ENCODE data around the gene PHRF1.

Gene PHRF1

DNA sequence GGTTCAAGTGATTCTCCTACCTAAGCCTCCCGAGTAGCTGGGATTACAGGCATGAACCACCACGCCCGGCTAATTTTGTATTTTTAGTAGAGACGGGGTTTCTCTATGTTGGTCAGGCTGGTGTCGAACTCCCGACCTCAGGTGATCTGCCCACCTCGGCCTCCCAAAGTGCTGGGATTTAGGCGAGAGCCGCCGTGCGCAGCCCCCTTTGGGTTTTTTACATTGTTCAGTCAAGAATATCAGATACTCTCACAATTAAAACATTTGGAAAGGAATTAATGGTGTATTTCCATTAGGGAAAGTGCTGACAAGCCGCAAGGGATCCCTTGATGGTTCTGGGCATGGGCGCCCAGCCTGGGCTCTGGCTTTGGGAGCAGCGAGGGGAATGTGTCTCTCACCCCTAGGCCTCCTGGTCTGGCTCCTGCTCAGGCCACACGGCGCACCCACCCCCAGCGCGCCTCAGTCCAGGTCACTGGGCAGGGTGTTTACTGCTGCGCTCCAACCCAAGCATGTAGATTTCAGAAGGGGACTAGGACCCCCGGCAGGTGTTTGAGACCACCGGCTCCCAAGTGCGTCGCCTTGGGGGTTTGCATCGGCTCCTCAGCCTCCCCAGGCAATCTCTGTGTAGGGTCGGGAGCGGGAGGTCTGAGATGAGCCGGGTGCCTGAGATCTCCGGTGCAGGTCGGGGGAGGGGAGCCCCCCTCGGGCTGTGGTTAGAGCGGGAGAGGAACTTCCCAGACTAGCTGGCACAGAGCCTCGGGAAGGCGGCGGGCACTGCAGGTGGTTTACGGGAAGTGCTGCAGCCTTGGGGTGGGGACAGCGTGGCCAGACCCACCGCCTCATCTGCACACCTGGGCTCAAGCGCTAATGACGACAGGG is 40.3 kb downstream of the PHRF1 start:
- no peak for DNase-seq (ENCODE audit: low spot score)

DNA sequence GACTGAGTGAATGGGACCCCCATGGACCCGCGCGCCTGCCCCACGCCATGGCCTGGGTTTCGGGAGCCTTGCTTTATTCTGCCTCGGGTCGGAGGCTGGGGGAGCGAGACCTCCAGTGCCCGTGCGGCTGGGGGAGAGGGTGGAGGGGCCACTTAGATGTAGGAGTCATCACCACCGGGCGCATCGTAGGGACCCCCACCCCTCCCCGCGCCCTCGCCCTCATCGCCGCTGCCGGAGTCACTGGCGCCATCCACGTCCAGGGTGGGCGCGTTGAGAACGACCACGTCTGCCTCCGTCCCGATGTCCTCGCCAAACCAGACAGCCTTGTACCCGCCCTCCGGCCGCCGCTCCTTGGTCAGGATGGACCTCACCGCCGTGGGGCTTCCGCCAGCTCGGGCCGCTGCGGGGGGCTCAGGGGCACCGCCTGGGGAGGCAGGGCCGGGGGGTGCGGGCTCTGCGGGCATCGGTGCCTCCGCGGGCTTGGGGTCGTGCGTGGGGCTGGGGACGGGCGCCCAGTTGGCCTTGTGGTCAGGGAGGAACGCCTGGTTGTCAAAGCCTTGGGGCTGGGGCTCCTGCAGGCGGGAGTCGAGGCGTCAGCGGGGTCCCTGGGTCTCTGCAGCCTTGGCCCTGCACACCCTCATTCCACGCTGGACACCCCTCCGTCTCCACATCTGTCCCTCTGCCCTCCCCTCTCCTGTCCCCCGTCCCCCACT is 41.1 kb downstream of the PHRF1 start:
- no peak for DNase-seq (ENCODE audit: low spot score)

DNA sequence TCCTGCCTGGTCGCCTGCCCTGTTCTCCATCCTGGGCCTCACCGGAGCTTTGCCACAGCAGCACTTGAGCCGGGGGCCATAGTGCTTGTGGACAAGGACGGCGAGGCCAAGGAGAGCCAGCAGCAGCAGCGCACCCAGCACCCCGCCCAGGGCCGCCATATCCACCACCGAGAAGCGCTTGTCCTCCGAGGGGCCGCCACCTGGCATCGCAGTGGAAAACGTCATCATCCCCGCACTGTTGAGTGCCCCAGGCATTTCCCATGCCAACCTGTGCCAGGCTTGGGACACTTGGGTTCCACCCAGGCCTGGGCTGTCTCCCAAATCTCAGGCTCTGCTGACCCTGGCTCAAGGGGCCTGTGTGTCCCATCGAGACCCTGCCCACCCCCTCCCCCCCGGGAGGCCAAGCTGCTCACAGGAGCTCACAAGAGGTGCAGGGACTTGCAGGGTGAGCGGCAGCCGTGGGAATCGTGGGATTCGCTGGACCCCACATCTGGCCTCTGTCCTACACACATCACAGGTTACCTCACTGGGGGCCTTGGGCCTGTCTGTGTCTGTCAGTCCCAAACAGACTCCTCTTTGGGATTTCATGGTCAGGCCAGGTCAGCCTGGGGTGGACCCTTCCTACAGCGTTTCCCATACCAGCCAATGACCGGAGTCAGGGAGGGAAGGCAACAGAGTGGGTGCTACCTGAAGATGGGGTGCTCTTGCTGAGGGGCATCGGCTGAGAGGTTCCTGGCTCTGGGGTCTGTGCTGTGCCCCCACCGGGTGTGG is 41.8 kb downstream of the PHRF1 start:
- DNase-seq (ENCODE audit: low spot score) = no peak

DNA sequence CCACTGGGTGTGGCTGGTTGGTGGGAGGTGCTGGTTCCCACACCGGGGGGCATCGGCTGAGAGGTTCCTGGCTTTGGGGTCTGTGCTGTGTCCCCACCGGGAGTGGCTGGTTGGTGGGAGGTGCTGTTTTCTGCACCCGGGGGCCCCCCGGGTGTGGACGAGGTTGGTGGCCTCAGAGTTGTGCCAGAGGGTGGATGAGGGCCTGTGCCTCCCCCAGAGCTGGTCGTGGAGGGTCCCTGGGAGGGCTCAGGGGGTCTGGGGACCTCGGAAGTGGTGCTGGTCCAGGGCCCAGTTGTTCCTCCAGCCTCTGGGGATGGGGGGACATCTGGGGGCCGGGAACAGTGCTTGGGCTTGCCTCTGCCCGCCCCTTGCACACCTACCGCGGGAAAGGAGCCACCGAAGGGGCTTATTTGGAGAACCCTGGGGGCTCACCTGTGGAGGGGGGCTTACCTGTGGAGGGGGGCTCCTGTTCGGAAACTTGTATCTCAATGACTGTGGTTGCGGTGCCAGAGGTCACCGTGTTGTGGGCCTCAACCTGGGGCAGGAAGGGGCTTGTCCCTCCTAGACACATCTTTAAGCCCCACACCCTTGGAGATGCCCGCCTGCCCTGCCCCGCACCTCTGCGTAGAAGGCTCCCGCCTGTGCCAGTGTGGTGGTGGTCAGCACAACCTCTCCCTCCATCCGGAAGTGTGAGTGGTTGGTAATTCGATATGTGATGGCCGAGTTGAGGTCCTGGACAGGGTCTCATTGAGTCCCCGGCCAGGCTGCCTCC is 42.8 kb downstream of the PHRF1 start:
- no peak for DNase-seq (ENCODE audit: low spot score)

DNA sequence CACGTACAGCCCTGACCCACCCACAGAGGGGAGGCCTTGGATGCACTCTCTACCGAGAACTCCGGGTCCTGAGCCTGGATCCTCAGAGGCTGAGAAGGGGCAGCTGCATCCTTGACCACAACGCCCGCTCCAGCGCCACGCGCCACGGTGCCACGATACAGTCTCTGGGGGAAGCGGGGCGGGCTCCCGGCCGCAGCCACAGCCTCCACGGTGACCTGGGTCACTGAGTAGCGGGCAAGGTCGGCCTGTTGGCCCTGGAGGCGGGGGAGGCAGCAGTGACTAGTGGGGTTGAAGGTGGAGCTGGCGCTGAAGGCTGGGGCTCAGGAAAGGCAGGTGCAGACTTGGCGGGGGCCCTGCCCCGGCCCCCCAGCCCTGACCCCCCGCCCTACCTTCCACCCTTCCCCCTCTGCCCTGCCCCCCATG is 43.4 kb downstream of the PHRF1 start:
- no peak for DNase-seq (ENCODE audit: low spot score)

DNA sequence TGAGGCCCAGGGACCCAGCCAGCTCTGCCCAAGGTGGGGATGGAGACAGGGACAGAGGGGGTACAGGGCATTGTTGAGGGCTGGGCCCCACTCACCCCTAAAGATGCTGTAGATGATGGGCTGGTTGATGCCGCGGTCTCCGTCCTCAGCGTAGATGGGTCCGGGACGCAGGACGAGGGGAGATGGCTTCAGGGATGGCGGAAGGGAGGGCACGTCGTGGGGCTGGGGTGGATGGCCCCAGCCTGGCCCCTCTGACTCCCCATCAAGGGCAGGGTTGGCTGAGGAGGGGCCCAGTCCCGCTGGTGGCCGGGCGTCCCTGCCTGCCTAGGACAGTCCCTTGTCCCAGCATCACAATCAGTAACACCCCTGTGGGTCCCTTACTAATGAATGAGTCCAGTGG is 43.9 kb downstream of the PHRF1 start:
- no peak for DNase-seq (ENCODE audit: low spot score)

DNA sequence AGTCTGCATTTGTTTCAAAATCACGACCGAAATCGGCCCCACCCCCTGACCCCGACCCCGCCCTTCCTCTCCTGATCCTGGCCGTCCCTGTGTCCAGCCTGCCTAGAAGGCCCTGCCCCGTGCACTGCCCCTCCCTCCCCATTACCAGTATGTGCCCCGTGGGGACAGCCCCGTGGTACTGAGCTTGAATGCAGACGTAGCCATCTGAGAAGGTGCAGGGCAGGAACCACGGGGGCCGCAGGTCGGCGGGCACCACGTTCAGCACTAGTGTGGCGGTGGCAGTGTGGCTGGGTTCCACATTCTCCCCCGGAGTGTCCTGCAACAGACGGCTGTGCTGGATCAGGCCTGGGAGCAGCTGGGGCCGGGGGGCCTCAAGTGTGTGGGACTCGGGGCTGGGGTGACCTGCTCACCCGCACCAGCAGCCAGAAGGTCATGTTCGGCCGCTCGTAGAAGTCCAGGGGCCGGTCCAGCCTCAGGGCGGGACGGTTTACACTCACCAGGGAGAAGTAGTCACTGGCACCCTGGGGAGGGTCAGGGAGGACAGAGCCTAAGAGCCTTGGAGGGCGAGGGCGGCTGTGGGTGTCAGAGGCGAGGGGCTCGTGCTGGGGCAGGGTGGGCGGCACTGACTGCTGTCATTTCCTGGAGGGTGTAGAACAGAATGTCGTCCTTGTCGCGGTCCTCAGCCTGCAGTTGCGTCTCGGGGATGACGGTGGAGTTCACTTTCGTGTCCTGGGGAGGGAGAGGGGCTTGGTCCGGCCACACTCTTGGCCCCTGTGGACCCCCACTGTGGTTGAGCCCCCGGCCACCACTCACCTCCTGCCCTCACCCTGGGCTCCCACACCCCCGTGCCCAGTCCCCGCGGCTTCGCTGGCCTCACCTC is 44.9 kb downstream of the PHRF1 start:
- no peak for DNase-seq (ENCODE audit: low spot score)

DNA sequence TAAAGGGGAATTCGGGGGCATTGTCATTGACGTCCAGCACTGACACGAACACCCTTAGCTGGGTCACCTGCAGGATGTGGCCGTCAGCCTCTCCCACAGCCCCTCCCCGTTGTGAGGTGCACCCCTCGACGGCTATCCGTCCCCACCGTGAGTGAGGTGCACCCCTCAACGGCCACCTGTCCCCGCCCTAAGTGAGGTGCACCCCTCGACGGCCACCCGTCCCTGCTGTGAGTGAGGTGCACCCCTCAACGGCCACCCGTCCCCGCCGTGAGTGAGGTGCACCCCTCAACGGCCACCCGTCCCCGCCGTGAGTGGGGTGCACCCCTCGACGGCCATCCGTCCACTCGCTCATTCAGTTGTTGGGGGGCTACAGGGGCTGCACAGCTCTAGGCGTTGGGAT is 45.6 kb downstream of the PHRF1 start:
- DNase-seq (ENCODE audit: low spot score) = no peak

DNA sequence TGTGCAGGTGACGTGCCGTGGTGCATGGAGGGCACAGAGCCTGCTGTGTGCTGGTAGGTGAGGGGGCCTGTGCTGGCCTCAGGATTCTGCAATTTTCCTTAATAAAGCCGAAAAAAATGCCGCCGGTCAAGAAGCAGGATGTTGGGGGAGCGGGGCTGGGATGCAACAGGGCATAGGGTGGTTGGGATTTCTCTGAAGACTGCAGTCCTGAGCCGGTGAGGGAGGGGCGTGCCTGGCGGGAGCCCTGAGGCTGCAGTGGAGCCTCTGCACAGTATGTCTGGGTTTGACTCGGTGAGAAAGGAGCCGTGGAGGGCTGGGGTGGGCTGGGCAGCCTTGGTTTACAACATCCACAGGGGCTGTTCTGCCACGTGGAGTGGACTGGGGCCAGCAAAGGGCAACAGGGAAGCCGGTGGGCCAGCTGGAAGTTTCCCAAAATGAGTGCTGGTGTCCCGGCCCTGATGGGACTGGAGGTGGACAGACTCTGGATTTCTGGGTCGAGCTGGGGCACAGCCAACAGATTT is 47.1 kb downstream of the PHRF1 start:
- no peak for DNase-seq (ENCODE audit: low spot score)

DNA sequence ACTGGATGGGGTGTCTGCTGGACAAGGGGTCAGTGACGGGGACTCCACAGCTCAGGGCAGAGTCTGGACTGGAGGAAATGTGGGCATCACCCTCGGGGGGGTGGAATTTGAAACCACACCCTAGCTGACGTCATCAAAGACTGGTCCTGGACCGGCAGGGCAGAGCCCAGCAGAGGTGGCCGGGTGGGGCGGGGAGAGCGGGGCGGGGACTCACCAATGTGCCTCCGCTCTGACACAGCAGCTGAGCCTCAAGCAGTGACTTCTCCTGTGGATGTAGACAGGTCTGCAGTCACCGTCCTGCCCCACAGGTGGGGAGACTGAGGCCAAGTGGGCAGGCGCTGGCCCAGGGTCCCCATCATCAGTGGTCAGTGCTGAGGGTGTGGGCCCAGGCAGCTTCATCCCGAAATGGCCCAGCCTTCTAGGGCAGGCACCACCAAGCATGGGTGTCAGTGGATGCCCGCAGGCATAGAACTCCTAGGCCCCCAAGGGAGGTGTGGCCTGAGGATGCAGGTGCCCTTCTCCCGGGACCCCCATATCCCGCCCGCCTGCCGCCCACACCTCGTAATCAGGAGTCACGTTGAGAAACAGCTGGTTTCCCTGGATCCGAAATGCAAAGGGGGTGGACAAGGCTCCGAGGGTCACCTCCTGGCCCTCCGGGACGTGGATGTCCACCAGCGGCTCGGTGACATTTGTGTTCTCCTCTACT is 47.9 kb downstream of the PHRF1 start:
- DNase-seq (ENCODE audit: low spot score) = no peak

DNA sequence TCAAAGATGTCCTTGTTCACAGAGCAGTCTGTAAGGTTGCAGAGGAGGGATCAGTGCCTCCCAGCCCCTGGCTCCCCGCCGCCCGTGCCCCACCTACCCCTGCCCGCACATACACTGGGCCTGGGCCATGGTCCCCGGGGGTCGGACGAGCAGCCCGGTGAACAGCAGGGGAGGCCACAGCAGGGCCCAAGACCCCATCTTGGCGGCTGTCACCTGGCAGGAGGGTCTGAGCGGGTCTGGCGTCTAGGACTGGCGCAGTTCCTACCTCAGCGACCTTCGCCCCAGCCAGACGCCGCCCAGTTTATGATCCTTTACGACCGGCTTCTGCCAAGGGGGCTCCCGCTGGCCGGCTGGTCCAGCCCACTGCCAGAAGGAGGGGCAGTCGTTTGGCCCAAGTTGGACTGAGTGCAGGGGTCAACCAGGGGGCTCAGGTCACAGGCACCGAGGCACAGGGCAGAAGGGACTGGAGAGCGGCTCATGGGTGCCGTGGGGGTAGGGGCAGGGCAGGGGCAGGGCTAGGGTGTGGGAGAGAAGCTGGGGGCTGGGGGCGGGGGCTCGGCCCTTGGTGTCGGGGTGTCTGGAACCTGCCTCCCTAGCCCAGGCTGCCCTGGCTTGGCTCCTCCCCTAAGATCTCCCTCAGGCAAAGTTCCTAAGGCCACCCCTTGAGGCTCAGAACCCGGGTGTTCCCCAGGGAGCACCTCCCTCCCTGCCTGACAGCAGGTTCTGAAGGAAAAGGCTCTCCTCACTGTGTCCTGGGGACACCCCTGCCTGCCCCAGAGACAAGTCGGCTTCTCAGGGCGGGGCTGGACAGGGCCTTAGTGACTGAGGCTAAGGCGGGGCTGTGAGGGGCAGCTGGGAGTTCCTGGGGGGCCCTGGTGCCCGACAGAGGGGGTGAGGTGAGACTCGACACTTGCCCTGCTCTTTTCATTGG is 48.7 kb downstream of the PHRF1 start, which contains the start of gene CDHR5:
CDHR5 (minus strand) TSS at position 251 of the 931 bp plus-strand sequence; CDS start at position 198, 53 bp downstream.
- DNase-seq (ENCODE audit: low spot score) = no peak

DNA sequence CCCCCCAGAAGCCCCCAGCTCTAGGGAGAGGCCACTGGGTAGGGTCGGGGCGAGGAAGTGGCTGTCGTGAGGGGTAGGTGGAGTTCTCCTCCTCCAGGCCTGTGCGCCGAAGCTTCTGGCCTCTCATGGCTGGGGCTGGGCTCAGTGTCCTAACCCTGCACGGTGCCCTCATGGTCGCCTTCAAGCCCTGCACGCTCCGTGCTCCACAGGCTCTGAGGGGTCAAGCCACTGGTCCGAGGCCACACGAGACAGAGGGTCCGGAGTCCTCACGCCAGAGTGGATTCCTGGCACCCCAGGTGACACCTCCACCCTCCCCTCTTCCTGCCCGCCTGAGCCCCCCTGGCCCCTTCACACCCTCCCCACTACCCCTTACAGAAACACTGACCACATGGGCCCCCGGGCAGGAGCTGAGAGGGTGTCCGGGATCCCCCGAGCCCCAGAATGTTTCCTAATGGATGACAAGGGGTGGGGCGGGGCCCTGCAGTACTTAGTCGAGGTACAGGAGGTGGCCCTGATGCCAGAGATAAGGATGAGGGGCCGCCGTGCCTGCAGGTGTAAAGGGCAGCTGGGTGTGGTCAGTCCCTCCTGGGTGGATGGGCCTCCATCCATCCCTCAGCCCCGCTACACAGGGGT is 49.5 kb downstream of the PHRF1 start:
- DNase-seq (ENCODE audit: low spot score) = no peak

DNA sequence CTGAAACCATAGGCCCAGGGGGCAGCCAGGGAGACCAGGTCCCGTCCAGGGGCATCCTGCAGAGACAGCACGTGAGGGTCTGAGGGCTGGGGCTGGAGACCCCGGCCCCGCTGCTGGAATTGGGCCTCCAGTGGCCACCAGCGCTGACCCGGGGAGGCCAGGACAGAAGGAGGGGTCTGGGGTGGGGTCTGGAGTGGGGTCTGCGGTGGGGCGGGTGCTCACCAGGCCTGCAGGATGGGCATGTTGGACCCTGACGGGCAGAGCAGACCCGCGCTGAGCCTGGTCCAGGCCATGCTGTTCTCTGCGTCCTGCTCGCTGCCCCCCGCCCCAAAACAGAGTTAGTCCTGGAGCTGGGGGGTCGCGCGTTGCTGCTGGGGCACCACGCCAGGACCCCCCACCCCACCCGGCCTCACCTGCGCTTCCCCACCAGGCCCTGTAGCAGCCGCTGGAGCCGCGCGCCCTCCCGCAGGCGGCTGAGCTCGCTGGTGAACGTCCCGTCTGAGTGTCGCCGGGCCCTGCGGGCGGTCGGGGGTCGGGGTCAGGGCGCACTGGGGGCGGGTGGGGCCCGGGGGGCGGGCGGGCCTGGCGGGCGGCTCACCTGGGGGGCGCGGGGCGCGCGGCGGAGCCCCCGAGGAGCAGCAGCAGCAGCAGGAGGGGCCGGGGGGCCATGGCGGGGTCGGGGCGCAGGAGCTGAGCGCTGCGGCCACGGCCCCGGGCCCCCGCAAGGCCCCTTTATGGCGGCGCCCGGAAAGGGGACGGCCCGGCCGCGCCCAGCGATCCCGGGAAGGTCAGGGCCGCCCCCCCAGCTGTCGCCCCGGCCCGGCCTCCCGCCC is 50.4 kb downstream of the PHRF1 start, which contains the start of gene SCT:
SCT (minus strand) TSS at position 707 of the 833 bp plus-strand sequence; CDS start at position 669, 38 bp downstream.
- no peak for DNase-seq (ENCODE audit: low spot score)

DNA sequence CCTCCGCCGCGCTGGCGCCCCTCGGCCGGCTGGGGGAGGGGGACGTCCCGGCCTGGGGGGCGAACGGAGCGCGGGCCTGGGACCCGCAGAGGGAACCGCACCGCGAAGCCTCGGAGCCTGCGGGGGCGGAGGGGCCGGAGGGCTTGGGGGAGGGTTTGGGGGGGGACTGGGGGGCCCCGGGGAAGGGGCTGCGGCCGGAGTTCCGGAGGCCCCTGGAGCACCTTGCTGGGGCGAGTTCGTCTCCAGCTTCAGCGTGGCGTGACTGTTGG is 51.0 kb downstream of the PHRF1 start:
- DNase-seq (ENCODE audit: low spot score) = no peak

DNA sequence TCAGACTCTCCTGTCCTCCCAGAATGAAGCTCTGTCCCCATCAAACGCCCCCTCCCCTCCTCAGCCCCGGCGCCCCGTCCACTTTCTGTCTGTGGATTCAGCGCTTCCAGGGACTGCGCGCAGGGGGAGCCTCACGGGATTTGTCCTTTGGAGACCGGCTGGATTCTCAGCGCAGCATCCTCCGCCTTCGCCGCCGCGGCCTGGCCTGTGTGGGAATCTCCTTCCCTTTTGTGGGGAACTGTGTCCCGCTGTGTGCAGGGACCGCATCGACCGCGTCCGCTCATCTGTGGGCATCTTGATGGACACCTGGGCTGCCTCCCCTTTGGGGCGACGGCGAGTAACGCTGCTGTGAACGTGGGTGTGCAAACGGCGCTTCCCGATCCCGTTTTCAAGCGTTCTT is 51.8 kb downstream of the PHRF1 start:
- DNase-seq (ENCODE audit: low spot score) = no peak

DNA sequence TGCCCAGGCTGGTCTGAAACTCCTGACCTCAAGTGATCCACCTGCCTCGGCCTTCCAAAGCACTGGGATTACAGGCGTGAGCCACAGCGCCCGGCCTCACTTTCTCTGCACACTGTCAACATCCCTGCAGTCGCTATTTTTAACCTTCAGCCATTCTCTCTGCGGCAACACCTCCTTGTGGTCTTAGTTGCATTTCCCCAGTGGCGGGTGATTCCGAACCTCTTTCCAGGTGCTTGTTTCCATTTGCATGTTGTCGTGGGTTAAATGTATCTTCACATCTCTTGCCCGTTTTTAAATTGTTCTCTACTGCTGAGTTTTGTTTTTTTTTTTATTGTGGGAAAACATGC is 52.9 kb downstream of the PHRF1 start:
- peak; percentile 59 for DNase-seq (ENCODE audit: low spot score)

DNA sequence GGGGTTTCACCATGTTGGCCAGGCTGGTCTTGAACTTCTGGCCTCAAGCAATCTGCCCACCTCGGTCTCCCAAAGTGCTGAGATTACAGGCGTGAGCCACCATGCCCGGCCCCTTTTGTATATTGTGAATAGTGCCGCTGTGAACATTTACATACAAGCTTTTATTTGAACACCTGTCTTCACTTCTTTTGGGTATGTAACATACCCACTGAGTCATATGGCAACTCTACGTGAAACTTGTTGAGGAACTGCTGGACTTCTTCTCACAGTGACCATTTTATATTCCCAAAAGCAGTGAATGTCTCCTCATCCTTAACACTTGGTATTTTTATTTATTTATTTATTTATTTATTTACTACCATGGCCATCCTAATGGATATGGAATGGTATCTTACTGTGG is 54.6 kb downstream of the PHRF1 start:
- DNase-seq (ENCODE audit: low spot score) = no peak
